Smooth muscle cell (in vitro differentiated cells): ENCODE results near the gene PARD3. TPM values are rescaled to one million over a fixed set of nuclear protein-coding genes. Genes with fewer than 3 reads are reported as not detected.

Experiments
- DNase-seq: peaks from one replicate; lab custom pipeline; 2025; ENCODE audit not compliant: unreplicated experiment; lab: John Stamatoyannopoulos, UW
- H2AFZ ChIP-seq: fragments of 200-600 bp; sonication (generic); 2 replicates; pipeline ENCODE4 v1.6.0; 2016; ENCODE audit warnings: antibody characterized with exemption, low read depth, mild to moderate bottlenecking
- H3F3A ChIP-seq: fragments of 200-600 bp; sonication (generic); 2 replicates; pipeline ENCODE4 v1.6.0; 2017; ENCODE audit warnings: antibody characterized with exemption, low read depth
- H3K27ac ChIP-seq: fragments of 200-600 bp; sonication (generic); 2 replicates; pipeline ENCODE4 v1.5.1; 2016; ENCODE audit warnings: low read depth, mild to moderate bottlenecking
- H3K27me3 ChIP-seq: fragments of 200-600 bp; sonication (generic); 2 replicates; pipeline ENCODE4 v1.6.1; 2016; ENCODE audit warnings: low read depth, mild to moderate bottlenecking
- H3K36me3 ChIP-seq: fragments of 200-600 bp; sonication (generic); 2 replicates; pipeline ENCODE4 v1.5.1; 2016; ENCODE audit warnings: low read depth
- H3K4me1 ChIP-seq: fragments of 200-600 bp; sonication (generic); 2 replicates; pipeline ENCODE4 v1.5.1; 2016; ENCODE audit warnings: low read depth
- H3K4me2 ChIP-seq: fragments of 200-600 bp; sonication (generic); 2 replicates; pipeline ENCODE4 v1.6.0; 2016; ENCODE audit warnings: mild to moderate bottlenecking
- H3K4me3 ChIP-seq: fragments of 200-600 bp; sonication (generic); 2 replicates; pipeline ENCODE4 v1.5.1; 2016; ENCODE audit warnings: mild to moderate bottlenecking
- H3K79me2 ChIP-seq: fragments of 200-600 bp; sonication (generic); 2 replicates; pipeline ENCODE4 v1.6.0; 2016; ENCODE audit warnings: low read depth, mild to moderate bottlenecking
- H3K9ac ChIP-seq: fragments of 200-600 bp; sonication (generic); 2 replicates; pipeline ENCODE4 v1.6.0; 2016; ENCODE audit warnings: low read depth
- H3K9me3 ChIP-seq: fragments of 200-600 bp; sonication (generic); replicated peaks from 2 replicates; pipeline ENCODE4 v1.5.1; 2016; ENCODE audit warnings: low read depth
- H4K20me1 ChIP-seq: fragments of 200-600 bp; sonication (generic); 2 replicates; pipeline ENCODE4 v1.6.0; 2016; ENCODE audit warnings: low read depth
- WGBS: methylation state at CpG from one replicate; pipeline ENCODE4 v1.1.7; 2016; ENCODE audit warnings: low lambda C conversion rate; 5-methylcytosine and 5-hydroxymethylcytosine counted together
- polyA plus RNA-seq: library from polyadenylated mRNA; unstranded; fragments of >200 nt; fragmentation: Nextera tagmentation; extraction: Ambion mirVana; gene quantifications from 2 replicates; pipeline ENCODE4 v1.2.1, GENCODE V29; 2016
- total RNA-seq: library from RNA; depleted of rRNA; stranded (reverse); fragments of >200 nt; gene quantifications from 2 replicates; pipeline ENCODE4 v1.2.3, GENCODE V29; 2014
- TF ChIP-seq, protein P1 (sequence below): fragments of 200-600 bp; sonication (generic); IDR thresholded peaks from 2 replicates; pipeline ENCODE4 v1.5.1; 2017; ENCODE audit warnings: borderline replicate concordance, mild to moderate bottlenecking, antibody characterized with exemption; ENCODE audit not compliant: insufficient read depth, poor library complexity, severe bottlenecking

Gene PARD3
- total and polyA plus RNA-seq, 2 experiments from 2014 or later = 17.5 to 26.0 TPM

DNA sequence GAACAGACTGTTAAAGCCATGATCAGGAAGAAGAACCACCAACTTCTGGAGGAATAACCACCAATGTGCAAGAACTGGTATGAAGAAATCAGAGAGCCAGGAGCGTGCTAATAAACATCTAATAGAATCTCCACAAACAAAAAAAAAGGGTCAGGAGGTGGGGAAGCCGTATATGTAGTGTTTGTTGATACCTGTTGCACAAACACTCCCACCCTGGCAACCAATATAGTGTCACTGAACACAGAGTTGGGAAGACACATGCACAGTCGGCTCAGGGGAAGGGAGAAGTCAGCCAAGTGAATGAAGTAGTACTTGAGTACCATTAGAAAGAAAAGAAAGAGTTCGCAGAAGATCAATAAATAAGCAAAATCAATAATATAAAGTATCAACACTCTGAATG, 400.1 kb downstream of the PARD3 start:
- no peak overlapping the region for H3K9ac ChIP-seq
- H3K9me3 ChIP-seq = no peaks in the 10 kb centered on the region
- no peaks in the 10 kb centered on the region for H3K4me1 ChIP-seq
- 92% methylated on average over 4 of the region's 4 CpGs for WGBS
- no peak overlapping the region for H2AFZ ChIP-seq
- H3K4me2 ChIP-seq = no peak overlapping the region
- no peaks in the 10 kb centered on the region for H3F3A ChIP-seq
- TF ChIP-seq, protein P1, sequence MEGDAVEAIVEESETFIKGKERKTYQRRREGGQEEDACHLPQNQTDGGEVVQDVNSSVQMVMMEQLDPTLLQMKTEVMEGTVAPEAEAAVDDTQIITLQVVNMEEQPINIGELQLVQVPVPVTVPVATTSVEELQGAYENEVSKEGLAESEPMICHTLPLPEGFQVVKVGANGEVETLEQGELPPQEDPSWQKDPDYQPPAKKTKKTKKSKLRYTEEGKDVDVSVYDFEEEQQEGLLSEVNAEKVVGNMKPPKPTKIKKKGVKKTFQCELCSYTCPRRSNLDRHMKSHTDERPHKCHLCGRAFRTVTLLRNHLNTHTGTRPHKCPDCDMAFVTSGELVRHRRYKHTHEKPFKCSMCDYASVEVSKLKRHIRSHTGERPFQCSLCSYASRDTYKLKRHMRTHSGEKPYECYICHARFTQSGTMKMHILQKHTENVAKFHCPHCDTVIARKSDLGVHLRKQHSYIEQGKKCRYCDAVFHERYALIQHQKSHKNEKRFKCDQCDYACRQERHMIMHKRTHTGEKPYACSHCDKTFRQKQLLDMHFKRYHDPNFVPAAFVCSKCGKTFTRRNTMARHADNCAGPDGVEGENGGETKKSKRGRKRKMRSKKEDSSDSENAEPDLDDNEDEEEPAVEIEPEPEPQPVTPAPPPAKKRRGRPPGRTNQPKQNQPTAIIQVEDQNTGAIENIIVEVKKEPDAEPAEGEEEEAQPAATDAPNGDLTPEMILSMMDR = no peak
- DNase-seq = no peak
- no peak overlapping the region for H3K27ac ChIP-seq
- no peaks in the 10 kb centered on the region for H3K36me3 ChIP-seq
- no peaks in the 10 kb centered on the region for H3K27me3 ChIP-seq
- no peaks in the 10 kb centered on the region for H4K20me1 ChIP-seq
- H3K79me2 ChIP-seq = no peaks in the 10 kb centered on the region
- H3K4me3 ChIP-seq = no peak overlapping the region

DNA sequence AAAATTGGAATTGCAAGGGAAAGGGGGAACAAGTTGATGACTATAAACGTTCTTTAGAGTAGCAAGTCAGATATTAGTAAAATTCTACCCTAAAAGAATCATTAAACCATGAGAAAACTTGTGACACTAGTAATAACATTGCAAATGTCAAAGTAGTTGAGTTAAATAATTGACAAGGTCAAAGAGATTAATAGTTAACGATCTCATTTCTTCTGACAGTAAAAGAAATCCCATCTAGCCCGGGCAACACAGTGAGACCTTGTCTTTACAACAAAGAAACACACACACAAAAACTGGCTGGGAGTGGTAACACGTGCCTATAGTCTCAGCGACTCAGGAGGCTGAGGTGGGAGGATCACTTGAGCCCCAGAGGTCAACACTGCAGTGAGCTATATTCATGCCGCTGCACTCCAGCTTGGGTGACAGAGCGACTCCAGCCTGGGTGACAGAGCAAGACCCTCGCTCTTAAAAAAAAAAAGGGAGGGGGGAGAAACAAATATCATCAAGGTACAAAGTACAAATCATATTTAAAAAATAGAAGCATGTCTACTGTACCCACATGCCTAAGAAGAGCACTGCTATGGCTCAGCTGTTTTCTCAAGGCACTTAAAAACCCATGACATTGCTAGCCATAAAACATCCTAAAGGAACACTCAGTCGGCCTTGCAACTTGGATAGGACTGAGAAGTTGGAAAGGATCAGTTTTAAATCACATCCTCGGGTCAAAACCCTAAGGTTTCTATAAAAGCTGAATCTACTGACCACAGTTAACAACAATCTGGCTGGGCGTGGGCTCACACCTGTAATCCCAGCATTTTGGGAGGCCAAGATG, 401.1 kb downstream of the PARD3 start:
- no peaks in the 10 kb centered on the region for H3K9me3 ChIP-seq
- no peaks in the 10 kb centered on the region for H4K20me1 ChIP-seq
- H3K9ac ChIP-seq = no peak overlapping the region
- H3F3A ChIP-seq = no peaks in the 10 kb centered on the region
- H3K27ac ChIP-seq = no peak overlapping the region
- no peaks in the 10 kb centered on the region for H3K79me2 ChIP-seq
- H2AFZ ChIP-seq = no peak overlapping the region
- DNase-seq = no peak
- no peaks in the 10 kb centered on the region for H3K4me1 ChIP-seq
- WGBS = 87% methylated on average over 11 of the region's 11 CpGs
- no peaks in the 10 kb centered on the region for H3K36me3 ChIP-seq
- TF ChIP-seq, protein P1 = no peak
- H3K27me3 ChIP-seq = no peaks in the 10 kb centered on the region
- no peak overlapping the region for H3K4me3 ChIP-seq
- no peak overlapping the region for H3K4me2 ChIP-seq

DNA sequence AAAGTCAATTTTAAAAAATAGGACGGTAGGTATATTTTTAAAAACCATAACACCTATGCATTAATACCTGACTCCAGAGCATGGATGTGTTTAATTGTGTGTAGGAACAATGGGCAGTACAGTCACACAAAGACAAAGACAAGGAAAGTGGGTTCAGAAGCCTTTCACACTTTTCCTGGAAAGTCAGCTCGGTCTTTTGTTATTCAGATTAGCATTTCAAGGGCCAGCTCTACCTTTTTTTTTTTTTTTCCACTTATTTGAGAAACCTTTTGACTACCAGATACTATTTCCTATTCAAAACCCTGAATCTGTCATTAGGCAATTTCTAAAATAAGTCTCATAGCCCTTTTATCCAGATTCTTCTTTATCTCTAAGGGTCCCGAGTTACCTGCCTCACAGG, 401.9 kb downstream of the PARD3 start:
- no peak for DNase-seq
- H3K36me3 ChIP-seq = no peaks in the 10 kb centered on the region
- no peaks in the 10 kb centered on the region for H3K4me1 ChIP-seq
- no peak overlapping the region for H2AFZ ChIP-seq
- H3K9ac ChIP-seq = no peak overlapping the region
- H4K20me1 ChIP-seq = no peaks in the 10 kb centered on the region
- H3K4me3 ChIP-seq = no peak overlapping the region
- H3K79me2 ChIP-seq = no peaks in the 10 kb centered on the region
- no peak overlapping the region for H3K4me2 ChIP-seq
- H3K27ac ChIP-seq = no peak overlapping the region
- no peaks in the 10 kb centered on the region for H3F3A ChIP-seq
- TF ChIP-seq, protein P1 = no peak
- no peaks in the 10 kb centered on the region for H3K27me3 ChIP-seq
- no peaks in the 10 kb centered on the region for H3K9me3 ChIP-seq
- 69% methylated on average over 3 of the region's 3 CpGs for WGBS

DNA sequence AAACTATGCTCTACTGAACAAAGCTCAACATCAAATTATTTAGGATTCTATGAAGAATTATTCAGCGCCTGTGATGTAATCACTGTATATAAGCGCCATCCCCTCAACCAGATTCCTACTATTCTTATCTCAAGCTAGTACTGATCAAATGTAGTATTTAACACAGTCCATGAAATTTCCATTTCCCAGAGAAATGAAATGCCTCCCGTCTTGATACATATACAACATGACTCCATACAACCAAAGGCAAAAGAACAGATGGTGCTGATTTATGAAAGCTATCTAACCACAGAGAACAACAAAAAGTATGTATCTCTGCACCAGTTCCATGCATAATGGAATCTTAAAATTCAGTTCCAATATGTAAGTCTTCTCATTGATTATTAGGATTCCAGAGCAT, 406.1 kb downstream of the PARD3 start:
- Histone ChIP-seq H3K27ac (no peak overlapping the region), H3K36me3 (no peaks in the 10 kb centered on the region), H3K27me3 (no peaks in the 10 kb centered on the region), H3K4me1 (no peaks in the 10 kb centered on the region), H3F3A (no peaks in the 10 kb centered on the region), H3K9me3 (no peaks in the 10 kb centered on the region), H4K20me1 (no peaks in the 10 kb centered on the region), H3K9ac (no peak overlapping the region), H3K4me2 (no peak overlapping the region), H3K79me2 (no peaks in the 10 kb centered on the region), H3K4me3 (no peak overlapping the region), H2AFZ (no peak overlapping the region)
- TF ChIP-seq, protein P1 = no peak
- no peak for DNase-seq
- 94% methylated on average over 3 of the region's 3 CpGs for WGBS
